Adrenal gland (tissue), 12 donors: Measurements from ENCODE around the gene LPP. TPM values are rescaled to one million over a fixed set of nuclear protein-coding genes. Genes with fewer than 3 reads are reported as not detected.

Experiments
- DNase-seq, 7 donors: peaks; one replicate each; pipeline ENCODE4 v3.0.0-alpha.2; 2019 to 2020
- H3K27ac ChIP-seq, 5 donors: fragments of 200-600 bp; sonication (generic) in 4 of 5; 1 replicate in 3 of 5; 2 replicates in 2 of 5; pipeline versions ENCODE4 v1.5.1 to v1.8.0; 2016 to 2020; ENCODE audit warnings: mild to moderate bottlenecking in 1 of 5
- H3K27me3 ChIP-seq: fragments of 200-600 bp; 2 replicates; pipeline ENCODE4 v1.8.0; 2021
- H3K36me3 ChIP-seq, 2 donors: fragments of 200-600 bp; replicated peaks in 1 of 2; 1 replicate in 1 of 2; 2 replicates in 1 of 2; pipeline versions ENCODE4 v1.5.1 to v1.8.0; 2018 to 2022
- H3K4me1 ChIP-seq, 2 donors: fragments of 200-600 bp; replicated peaks in 1 of 2; 1 replicate in 1 of 2; 2 replicates in 1 of 2; pipeline versions ENCODE4 v1.5.1 to v1.8.0; 2018 to 2021
- H3K4me3 ChIP-seq, 4 donors: fragments of 200-600 bp; sonication (generic) in 3 of 4; one replicate each; pipeline ENCODE4 v1.5.1; 2016 to 2018
- H3K9me3 ChIP-seq, 3 donors: fragments of 200-600 bp; sonication (generic) in 1 of 3; replicated peaks in 1 of 3; 1 replicate in 2 of 3; 2 replicates in 1 of 3; pipeline versions ENCODE4 v1.5.1 to v1.8.0; 2016 to 2021
- POLR2A ChIP-seq, 2 donors: fragments of 450-650 bp; IDR thresholded peaks; one replicate each; pipeline ENCODE4 v1.6.1; 2017; ENCODE audit warnings: antibody characterized with exemption in 2 of 2, mild to moderate bottlenecking in 2 of 2, moderate library complexity in 1 of 2
- WGBS, 4 donors: extraction: QIAGEN DNeasy Blood & Tissue Kit in 2 of 4; methylation state at CpG; one replicate each; pipeline versions ENCODE4 v1.1.5 to v1.1.7; 2013 to 2017; 5-methylcytosine and 5-hydroxymethylcytosine counted together
- intact Hi-C, 2 donors: fragments of 100-400 bp; cut with DNase I; formaldehyde crosslinking; loops; one replicate each; pipeline versions ENCODE4 v1.14.1 to v1.15.0; 2022 to 2023
- polyA plus RNA-seq, 3 donors: library from polyadenylated mRNA; stranded (reverse); fragments of 200-250 nt in 2 of 3; fragments of 350-450 nt in 1 of 3; fragmentation: Illumina TruSeq in 1 of 3; extraction: RNeasy Lipid Tissue Mini Kit (QIAGEN cat#74804) in 1 of 3; gene quantifications; one replicate each; pipeline ENCODE4 v1.2.3, GENCODE V29; 2013 to 2014
- total RNA-seq, 9 donors: library from RNA; depleted of rRNA in 4 of 9; stranded (reverse); fragments of >200 nt in 4 of 9; fragments of 120-200 nt in 1 of 9; fragmentation: NEBNext Ultra II Directional in 1 of 9; extraction: Animal tissue kit (Norgen Biotek cat#: 25700) in 1 of 9; gene quantifications; one replicate each; pipeline versions ENCODE4 v1.1.0 to v1.2.4, GENCODE V29; 2013 to 2023
- TF ChIP-seq, protein P1 (sequence below), 6 experiments: fragments of 450-650 bp in 4 of 6; fragments of 200-600 bp in 2 of 6; sonication (generic) in 1 of 6; IDR thresholded peaks; 1 replicate in 5 of 6; 2 replicates in 1 of 6; pipeline versions ENCODE4 v1.5.1 to v1.8.0; 2016 to 2021; ENCODE audit warnings: antibody characterized with exemption in 6 of 6, mild to moderate bottlenecking in 2 of 6, moderate library complexity in 1 of 6
- donor health status: healthy with polysubstance abuse.
- donor health status: Bipolar disorder and iron deficiency.
- donor health status: DM: yes; HTN: yes; CAD: no.
- donor health status: DM: no; HTN: no; CAD: no.
- donor health status: DM: no; HTN: no; CAD: no.
- donor health status: DM: yes; HTN: yes; CAD: no.

Gene LPP
- total and polyA plus RNA-seq, 12 donors = 7.0 to 170 (median 101) TPM

DNA sequence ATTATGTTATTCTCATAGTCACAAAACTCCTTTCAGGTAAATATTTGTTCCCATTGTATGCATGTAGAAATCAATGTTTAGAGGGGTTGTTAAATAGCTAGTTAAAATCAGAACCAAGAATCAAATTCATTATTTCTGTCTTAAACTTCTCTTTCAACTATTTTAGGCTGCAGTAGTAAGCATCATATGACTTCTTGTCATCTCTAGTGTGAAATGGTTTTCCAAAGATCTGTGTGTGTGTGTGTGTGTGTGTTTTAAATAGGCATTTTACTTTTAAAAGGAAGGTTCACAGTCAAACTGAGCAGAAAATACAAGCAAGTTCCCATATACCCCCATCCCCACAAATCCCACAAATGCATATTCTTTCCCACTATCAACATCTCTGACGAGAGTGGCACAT, 506.5 kb downstream of the LPP start:
- no peak for DNase-seq
- peaks cover 0 to 15% of the 10 kb centered on the region in 2 donors for H3K4me1 ChIP-seq
- 93 to 100% (median 96%) methylated on average over 1 of the region's 1 CpG for WGBS, 4 donors
- no peak overlapping the region for H3K27ac ChIP-seq
- intact Hi-C loops = no loop called here
- no peaks in the 10 kb centered on the region for H3K36me3 ChIP-seq
- no peak overlapping the region for H3K4me3 ChIP-seq
- H3K27me3 ChIP-seq = no peaks in the 10 kb centered on the region
- no peaks in the 10 kb centered on the region for H3K9me3 ChIP-seq
- TF ChIP-seq, protein P1, sequence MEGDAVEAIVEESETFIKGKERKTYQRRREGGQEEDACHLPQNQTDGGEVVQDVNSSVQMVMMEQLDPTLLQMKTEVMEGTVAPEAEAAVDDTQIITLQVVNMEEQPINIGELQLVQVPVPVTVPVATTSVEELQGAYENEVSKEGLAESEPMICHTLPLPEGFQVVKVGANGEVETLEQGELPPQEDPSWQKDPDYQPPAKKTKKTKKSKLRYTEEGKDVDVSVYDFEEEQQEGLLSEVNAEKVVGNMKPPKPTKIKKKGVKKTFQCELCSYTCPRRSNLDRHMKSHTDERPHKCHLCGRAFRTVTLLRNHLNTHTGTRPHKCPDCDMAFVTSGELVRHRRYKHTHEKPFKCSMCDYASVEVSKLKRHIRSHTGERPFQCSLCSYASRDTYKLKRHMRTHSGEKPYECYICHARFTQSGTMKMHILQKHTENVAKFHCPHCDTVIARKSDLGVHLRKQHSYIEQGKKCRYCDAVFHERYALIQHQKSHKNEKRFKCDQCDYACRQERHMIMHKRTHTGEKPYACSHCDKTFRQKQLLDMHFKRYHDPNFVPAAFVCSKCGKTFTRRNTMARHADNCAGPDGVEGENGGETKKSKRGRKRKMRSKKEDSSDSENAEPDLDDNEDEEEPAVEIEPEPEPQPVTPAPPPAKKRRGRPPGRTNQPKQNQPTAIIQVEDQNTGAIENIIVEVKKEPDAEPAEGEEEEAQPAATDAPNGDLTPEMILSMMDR (IDR thresholded peaks at IDR 0.05) = no peak
- no peak for TF ChIP-seq POLR2A (IDR thresholded peaks at IDR 0.05)

DNA sequence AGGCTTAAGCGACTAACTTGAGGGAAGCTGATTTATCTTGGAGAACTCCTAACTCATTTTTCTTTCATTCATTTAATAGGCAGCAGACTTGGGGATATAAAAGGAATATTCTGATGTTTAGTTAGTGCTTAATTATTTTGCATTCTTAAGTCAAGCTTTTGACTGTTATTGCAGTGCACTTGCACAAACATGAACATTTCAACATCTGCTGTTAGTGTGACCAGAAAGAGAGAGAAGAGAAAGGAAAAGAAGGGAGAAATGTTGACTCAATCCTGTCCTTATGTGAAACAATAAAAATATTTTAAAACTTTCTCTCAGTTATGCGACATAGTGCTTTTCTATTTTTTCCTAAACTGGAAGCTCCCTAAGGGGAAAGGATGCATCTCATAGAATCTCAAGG, 507.8 kb downstream of the LPP start:
- intact Hi-C loops = no loop called here
- Histone ChIP-seq H3K27me3 (no peaks in the 10 kb centered on the region), H3K4me1 (peaks cover 0 to 6% of the 10 kb centered on the region in 2 donors), H3K9me3 (no peaks in the 10 kb centered on the region), H3K36me3 (no peaks in the 10 kb centered on the region), H3K27ac (no peak overlapping the region), H3K4me3 (no peak overlapping the region)
- DNase-seq = no peak
- TF ChIP-seq, protein P1 (IDR thresholded peaks at IDR 0.05) = no peak
- TF ChIP-seq POLR2A (IDR thresholded peaks at IDR 0.05) = no peak
- WGBS, 4 donors = 93 to 95% (median 94%) methylated on average over 2 of the region's 2 CpGs

DNA sequence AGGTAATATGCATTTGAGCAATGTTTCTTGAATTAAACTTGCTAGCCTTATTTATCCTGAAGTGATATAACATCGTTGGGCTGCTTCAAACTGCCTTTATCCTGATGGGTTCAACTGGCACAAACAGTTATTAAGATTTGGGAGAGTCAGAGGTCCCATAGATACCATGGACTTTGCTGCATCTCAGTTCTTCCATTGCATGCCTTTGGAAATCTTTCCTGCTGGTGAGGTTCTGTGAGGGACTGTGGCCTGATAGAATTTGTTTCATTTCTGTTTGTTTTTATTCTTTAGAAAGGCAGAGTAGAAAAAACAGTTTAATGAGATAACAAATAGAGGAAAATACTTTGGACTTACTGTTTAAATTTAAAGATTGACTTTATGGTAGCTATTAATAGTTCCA, 508.3 kb downstream of the LPP start:
- no peak for TF ChIP-seq POLR2A (IDR thresholded peaks at IDR 0.05)
- TF ChIP-seq, protein P1 (IDR thresholded peaks at IDR 0.05) = no peak
- Histone ChIP-seq H3K36me3 (no peaks in the 10 kb centered on the region), H3K4me1 (peaks cover 0 to 5% of the 10 kb centered on the region in 2 donors), H3K9me3 (no peaks in the 10 kb centered on the region), H3K27ac (no peak overlapping the region), H3K4me3 (no peak overlapping the region), H3K27me3 (no peaks in the 10 kb centered on the region)
- DNase-seq = no peak
- 50 to 65% (median 60%) methylated on average over 1 of the region's 1 CpG for WGBS, 4 donors
- intact Hi-C loops = no loop called here

DNA sequence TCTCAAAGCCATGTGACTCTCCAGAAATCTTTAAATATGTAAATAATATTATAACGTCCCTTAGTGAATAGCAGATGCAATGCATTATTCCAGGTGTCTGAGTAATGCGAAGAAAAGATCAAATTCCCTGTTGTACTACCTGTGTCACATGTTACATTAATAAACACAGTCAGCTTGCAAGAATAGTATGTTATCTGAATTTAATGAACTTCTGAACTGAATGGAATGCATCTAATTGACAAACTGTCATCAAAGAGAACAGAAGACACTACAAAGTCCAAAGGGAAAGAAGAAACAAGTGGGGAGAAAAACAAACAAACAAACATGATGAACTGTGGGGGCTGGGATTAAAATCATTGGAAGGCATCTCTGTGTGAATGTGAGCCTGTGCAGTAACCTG, 508.8 kb downstream of the LPP start:
- intact Hi-C loops = no loop called here
- no peaks in the 10 kb centered on the region for H3K36me3 ChIP-seq
- no peaks in the 10 kb centered on the region for H3K9me3 ChIP-seq
- H3K27ac ChIP-seq = no peak overlapping the region
- no peaks in the 10 kb centered on the region for H3K27me3 ChIP-seq
- no peak overlapping the region for H3K4me3 ChIP-seq
- peaks cover 0 to 5% of the 10 kb centered on the region in 2 donors for H3K4me1 ChIP-seq
- TF ChIP-seq, protein P1 (IDR thresholded peaks at IDR 0.05) = no peak
- no peak for TF ChIP-seq POLR2A (IDR thresholded peaks at IDR 0.05)
- DNase-seq = no peak
- 83 to 92% (median 89%) methylated on average over 2 of the region's 2 CpGs for WGBS, 4 donors
